Activated T-helper 9 cell treated with anti-CD3 and anti-CD28 coated beads, Interleukin-2, amount 50 U/mL, for 16 hours (primary cell): ENCODE results near the gene CLPTM1.
A peak's percentile ranks its signal among the peaks of the same experiment; 100 is the strongest.
"Not testable (repeated sequence)": the region's sequence is repeated elsewhere in the genome, so short reads cannot be mapped to it uniquely, and the experiment has no call there.

Source experiments
- DNase-seq: peaks from one replicate; pipeline ENCODE4 v3.0.0-alpha.2; 2020; ENCODE audit warnings: low read depth

Gene CLPTM1

DNA sequence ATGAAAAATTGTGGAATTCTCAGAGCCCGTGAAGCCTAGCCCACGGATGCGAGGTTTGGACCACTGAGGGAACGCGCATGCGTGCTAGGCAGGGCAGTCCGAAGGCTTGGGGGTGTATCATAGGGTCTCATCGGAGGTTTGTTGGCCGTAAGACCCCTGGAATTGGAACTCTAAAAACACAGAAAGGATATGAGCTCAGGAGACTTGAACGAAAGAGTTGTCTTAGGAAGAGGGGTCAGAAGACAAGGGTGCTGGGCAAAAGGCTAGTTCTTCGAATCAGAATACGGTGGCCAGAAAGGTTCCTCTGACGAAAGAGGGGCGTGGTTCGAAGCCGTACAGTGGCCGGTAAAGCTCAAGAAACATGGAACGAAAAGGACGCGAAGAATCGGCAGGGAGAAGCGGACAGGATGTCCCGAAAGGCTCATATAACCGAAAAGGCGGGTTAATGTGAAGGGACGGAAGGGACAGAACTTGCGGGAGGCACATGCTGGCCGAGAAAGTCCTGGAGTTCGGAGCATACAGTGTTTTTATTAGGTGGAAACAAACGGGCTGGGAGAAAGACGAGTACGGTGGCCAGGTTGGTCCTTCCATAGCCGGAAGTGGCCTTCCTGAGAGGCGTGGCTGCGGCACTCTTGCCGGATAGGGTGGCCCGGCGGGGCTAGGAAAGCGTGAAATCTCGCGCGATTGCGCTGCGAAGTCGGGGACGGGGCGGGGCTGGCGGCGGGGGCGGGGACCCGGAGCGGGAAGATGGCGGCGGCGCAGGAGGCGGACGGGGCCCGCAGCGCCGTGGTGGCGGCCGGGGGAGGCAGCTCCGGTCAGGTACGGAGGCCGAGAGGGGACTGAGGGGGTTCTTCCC is at the start of gene CLPTM1:
CLPTM1 (plus strand) TSS at position 732 of the 856 bp plus-strand sequence; CDS start at position 748, 16 bp downstream.
- peak; percentile 94 for DNase-seq

DNA sequence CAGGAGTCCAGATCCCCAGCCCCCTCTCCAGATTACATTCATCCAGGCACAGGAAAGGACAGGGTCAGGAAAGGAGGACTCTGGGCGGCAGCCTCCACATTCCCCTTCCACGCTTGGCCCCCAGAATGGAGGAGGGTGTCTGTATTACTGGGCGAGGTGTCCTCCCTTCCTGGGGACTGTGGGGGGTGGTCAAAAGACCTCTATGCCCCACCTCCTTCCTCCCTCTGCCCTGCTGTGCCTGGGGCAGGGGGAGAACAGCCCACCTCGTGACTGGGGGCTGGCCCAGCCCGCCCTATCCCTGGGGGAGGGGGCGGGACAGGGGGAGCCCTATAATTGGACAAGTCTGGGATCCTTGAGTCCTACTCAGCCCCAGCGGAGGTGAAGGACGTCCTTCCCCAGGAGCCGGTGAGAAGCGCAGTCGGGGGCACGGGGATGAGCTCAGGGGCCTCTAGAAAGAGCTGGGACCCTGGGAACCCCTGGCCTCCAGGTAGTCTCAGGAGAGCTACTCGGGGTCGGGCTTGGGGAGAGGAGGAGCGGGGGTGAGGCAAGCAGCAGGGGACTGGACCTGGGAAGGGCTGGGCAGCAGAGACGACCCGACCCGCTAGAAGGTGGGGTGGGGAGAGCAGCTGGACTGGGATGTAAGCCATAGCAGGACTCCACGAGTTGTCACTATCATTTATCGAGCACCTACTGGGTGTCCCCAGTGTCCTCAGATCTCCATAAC is 49.6 kb upstream of the CLPTM1 start, which contains the start of gene APOE:
APOE (plus strand) TSS at position 360 of the 724 bp plus-strand sequence. CDS start 829 bp downstream, outside the sequence.
- DNase-seq = no peak

GRCh38 chr19:44907613-44908012 is 47.6 kb upstream of the CLPTM1 start:
- no peak for DNase-seq

DNA sequence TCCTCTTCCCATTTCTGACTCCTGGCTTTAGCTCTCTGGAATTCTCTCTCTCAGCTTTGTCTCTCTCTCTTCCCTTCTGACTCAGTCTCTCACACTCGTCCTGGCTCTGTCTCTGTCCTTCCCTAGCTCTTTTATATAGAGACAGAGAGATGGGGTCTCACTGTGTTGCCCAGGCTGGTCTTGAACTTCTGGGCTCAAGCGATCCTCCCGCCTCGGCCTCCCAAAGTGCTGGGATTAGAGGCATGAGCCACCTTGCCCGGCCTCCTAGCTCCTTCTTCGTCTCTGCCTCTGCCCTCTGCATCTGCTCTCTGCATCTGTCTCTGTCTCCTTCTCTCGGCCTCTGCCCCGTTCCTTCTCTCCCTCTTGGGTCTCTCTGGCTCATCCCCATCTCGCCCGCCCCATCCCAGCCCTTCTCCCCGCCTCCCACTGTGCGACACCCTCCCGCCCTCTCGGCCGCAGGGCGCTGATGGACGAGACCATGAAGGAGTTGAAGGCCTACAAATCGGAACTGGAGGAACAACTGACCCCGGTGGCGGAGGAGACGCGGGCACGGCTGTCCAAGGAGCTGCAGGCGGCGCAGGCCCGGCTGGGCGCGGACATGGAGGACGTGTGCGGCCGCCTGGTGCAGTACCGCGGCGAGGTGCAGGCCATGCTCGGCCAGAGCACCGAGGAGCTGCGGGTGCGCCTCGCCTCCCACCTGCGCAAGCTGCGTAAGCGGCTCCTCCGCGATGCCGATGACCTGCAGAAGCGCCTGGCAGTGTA is 46.9 kb upstream of the CLPTM1 start:
- DNase-seq = no peak

DNA sequence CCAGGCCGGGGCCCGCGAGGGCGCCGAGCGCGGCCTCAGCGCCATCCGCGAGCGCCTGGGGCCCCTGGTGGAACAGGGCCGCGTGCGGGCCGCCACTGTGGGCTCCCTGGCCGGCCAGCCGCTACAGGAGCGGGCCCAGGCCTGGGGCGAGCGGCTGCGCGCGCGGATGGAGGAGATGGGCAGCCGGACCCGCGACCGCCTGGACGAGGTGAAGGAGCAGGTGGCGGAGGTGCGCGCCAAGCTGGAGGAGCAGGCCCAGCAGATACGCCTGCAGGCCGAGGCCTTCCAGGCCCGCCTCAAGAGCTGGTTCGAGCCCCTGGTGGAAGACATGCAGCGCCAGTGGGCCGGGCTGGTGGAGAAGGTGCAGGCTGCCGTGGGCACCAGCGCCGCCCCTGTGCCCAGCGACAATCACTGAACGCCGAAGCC is 46.3 kb upstream of the CLPTM1 start:
- no peak for DNase-seq

- no peak for DNase-seq
Measured at GRCh38 chr19:44909775-44910174, 45.4 kb upstream of the CLPTM1 start.

DNA sequence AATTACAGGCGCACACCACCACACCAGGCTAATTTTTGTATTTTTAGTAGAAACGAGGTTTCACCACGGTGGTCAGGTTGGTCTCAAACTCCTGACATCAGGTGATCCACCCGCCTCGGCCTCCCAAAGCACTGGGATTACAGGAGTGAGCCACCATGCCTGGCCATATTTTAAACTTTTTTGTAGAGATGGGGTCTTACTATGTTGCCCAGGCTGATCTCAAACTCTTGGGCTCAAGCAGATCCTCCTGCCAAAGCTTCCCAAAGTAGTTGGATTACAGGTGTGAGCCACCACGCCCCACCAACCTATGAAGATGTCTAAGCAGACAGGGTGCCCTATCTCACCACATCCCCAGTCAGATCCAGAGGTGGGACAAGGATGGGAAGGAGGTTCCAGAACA is 43.3 kb upstream of the CLPTM1 start:
- DNase-seq = not testable (repeated sequence)

DNA sequence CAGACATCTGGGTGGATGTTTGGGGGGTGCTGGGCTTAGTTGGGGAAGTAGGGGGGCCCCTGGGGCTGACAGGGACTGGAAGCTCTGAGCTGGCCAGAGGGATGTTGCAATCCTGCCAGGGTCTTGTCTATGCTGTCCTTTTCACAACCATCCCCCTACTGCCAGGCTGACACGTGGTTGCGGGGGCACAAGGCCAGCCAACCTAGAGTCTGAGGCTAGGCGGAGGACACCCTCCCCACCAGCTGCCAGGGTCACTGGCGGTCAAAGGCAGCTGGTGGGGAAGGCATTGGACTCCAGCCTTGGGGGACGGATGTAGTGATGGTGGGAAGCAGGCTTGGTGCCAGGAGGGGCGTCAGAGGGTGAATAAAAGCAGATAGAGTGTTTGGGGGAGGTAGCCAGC is 42.3 kb upstream of the CLPTM1 start:
- DNase-seq = no peak

DNA sequence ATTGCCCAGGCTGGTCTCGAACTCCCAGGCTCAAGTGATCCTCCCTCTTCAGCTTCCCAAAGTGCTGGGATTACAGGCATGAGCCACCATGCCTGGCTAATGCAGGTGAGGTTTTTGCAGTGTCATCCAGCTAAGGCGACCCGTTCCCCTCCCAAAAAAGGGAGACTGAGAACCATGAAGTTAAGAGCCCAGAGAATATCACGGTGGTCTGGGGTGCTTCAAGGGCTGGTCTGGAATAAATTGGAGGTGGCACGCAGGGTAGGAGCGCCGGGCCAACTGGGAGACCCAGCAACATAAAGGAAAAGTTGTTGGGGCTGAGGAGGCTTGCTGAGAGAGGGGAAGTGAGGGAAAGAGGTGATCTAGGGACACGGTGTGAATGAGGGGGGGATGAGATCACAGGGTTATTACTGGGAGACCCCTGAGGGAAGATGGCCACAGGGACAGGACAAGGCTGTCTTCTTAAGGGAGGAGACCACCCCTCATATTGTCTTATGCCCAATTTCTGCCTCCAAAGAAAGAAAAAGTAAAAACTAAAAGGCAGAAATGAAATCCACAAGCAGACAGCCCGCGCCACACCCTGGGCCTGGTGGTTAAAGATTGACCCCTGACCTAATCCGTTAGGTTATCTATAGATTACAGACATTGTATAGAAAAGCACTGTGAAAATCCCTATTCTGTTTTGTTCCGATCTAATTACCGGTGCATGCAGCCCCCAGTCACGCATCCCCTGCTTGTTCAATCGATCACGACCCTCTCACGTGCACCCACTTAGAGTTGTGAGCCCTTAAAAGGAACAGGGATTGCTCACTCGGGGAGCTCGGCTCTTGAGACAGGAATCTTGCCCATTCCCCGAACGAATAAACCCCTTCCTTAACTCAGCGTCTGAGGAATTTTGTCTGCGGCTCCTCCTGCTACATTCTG is 41.4 kb upstream of the CLPTM1 start:
- not testable (repeated sequence) for DNase-seq

DNA sequence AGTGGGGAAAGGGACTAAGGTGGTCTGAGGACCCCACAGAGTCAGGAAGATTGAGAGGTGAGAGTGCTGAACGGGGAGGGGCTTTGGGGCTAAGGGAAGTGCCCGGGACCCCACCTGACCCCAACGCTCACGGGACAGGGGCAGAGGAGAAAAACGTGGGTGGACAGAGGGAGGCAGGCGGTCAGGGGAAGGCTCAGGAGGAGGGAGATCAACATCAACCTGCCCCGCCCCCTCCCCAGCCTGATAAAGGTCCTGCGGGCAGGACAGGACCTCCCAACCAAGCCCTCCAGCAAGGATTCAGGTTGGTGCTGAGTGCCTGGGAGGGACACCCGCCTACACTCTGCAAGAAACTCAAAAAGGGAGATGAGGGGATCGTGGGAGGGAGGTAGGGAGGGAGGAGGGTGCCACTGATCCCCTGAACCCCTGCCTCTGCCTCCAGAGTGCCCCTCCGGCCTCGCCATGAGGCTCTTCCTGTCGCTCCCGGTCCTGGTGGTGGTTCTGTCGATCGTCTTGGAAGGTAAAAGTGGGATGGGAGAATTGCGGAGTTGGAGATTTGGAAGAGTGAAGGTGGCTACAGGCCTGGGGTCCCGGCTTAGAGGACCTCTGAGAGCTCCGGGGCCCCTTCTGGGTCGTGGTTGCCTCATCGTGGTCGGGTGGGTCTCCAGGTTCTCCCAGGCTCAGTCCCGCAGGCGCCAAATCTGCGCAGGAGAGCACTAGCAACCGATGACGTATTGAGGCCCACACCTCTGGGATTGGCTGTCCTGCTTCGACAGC is 40.6 kb upstream of the CLPTM1 start, which contains the start of gene APOC1:
APOC1 (plus strand) TSS at position 176 of the 774 bp plus-strand sequence; CDS start at position 460, 284 bp downstream.
- DNase-seq = peak; percentile 64

- DNase-seq = no peak
Measured at GRCh38 chr19:44924243-44924725, 30.9 kb upstream of the CLPTM1 start.

DNA sequence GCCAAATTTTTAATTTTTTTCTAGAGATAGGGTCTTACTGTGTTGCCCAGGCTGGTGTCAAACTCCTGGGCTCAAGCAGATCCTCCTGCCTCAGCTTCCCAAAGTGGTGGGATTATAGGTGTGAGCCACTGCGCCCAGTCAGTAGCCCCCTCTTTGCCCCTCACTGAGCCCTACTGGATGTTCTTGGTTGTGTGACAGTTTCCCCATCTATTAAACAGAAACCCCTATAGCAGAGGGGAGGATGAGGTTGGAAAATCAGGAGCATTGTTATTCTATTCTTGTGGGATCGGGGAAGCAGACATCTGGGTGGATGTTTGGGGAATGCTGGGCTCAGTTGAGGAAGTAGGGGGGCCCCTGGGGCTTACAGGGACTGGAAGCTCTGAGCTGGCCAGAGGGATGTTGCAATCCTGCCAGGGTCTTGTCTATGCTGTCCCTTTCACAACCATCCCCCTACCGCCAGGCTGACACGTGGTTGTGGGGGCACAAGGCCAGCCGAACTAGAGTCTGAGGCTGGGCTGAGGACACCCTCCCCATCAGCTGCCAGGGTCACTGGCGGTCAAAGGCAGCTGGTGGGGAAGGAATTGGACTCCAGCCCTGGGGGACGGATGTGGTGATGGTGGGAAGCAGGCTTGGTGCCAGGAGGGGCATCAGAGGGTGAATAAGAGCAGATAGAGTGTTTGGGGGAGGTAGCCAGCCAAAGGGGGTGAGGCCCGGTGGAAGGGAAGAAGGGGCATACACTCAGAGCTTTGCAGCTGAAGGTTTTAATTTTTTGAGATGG is 29.9 kb upstream of the CLPTM1 start:
- no peak for DNase-seq

- not testable (repeated sequence) for DNase-seq
Measured at GRCh38 chr19:44926245-44927077, 28.7 kb upstream of the CLPTM1 start.

- no peak for DNase-seq
Measured at GRCh38 chr19:44927746-44928145, 27.4 kb upstream of the CLPTM1 start.

- DNase-seq = no peak
Measured at GRCh38 chr19:44930088-44930487, 25.1 kb upstream of the CLPTM1 start.

GRCh38 chr19:44931541-44931940 is 23.6 kb upstream of the CLPTM1 start:
- DNase-seq = no peak

DNA sequence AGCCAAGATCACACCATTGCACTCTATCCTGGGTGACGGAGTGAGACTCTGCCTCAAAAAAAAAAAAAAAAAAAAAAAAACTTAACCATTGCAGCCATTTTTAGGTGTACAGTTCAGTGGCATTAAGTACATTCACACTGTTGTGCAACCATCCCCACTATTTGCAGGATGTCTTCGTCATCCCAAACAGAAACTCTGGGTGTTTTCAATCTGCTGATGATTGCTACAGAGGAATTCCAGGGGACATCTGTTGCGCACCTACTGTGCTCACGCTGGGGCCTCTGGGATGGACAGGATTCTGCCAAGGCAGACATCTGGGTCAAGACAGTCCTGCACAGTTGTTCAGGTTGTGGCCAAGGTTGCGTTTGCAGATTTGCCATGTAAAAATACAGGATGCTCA is 15.5 kb upstream of the CLPTM1 start:
- DNase-seq = no peak

DNA sequence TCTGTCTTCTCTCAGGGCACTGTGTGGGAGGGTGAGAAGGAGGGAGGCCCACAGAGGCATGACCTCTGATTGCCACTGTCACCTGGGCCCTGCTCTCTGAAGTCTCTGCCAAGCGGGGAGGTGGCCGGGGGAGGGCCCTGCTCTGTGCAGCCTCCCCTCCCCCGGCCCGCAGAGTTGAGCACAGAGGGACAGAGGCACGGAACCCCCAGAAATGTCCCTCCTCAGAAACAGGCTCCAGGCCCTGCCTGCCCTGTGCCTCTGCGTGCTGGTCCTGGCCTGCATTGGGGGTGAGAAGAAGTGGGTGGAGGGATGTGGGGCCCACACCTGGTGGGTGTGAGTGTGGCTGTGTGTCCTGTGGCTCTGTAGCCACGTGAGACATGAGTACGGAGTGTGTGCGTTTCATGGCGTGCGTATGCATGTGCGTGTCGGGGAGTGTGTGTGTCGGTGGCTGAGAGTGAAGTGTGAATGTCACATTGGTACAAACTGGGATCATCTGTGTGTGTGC is 13.1 kb upstream of the CLPTM1 start, which contains the start of gene APOC4:
APOC4 (plus strand) TSS at position 171 of the 505 bp plus-strand sequence; CDS start at position 212, 41 bp downstream.
- DNase-seq = no peak
